ENCODE data around the gene PHF24. TPM values are rescaled to one million over a fixed set of nuclear protein-coding genes. Genes with fewer than 3 reads are reported as not detected.

Gene PHF24
- total RNA-seq, 1 donor from 2014 or later, result 0.11 TPM

- Histone ChIP-seq H3K36me3 (peaks cover 22% of the 10 kb centered on the region), H3K4me3 (peak overlapping the region; percentile 88), H3K4me1 (peaks cover 70% of the 10 kb centered on the region), H3K27ac (replicated peaks) (peak overlapping the region; percentile 96), H3K9me3 (replicated peaks) (no peaks in the 10 kb centered on the region), H3K27me3 (ENCODE audit: low read depth) (no peaks in the 10 kb centered on the region)
- DNase-seq, result no peak
- TF ChIP-seq CTCF (IDR thresholded peaks at IDR 0.05; ENCODE audit: borderline replicate concordance), result no peak
- intact Hi-C loops (cut with micrococcal nuclease), result no loop called here
These were observed 38.3 kb downstream of the PHF24 start for GRCh38 chr9:34996181-34996904.

DNA sequence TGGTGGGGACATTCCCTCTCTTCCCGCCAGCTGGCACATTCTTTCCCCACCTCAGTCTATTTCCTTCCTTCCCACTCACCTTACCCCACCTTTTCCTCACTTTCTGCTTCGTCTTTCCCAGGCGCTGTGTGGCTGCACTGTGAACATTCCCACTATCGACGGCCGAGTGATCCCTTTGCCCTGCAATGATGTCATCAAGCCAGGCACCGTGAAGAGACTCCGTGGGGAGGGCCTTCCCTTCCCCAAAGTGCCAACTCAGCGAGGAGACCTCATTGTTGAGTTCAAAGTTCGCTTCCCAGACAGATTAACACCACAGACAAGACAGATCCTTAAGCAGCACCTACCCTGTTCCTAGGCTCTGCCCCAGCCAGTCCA is 38.8 kb downstream of the PHF24 start:
- H3K27me3 ChIP-seq (ENCODE audit: low read depth), result no peaks in the 10 kb centered on the region
- H3K27ac ChIP-seq (replicated peaks), result peak overlapping the region; percentile 56
- TF ChIP-seq CTCF (IDR thresholded peaks at IDR 0.05; ENCODE audit: borderline replicate concordance), result no peak
- DNase-seq, result no peak
- peaks cover 65% of the 10 kb centered on the region for H3K4me1 ChIP-seq
- no peaks in the 10 kb centered on the region for H3K9me3 ChIP-seq (replicated peaks)
- intact Hi-C loops (cut with micrococcal nuclease), result no loop called here
- no peak overlapping the region for H3K4me3 ChIP-seq
- H3K36me3 ChIP-seq, result peaks cover 22% of the 10 kb centered on the region

GRCh38 chr9:34997379-34997781 is 39.3 kb downstream of the PHF24 start:
- H3K9me3 ChIP-seq (replicated peaks), result no peaks in the 10 kb centered on the region
- DNase-seq, result no peak
- H3K36me3 ChIP-seq, result peaks cover 22% of the 10 kb centered on the region
- TF ChIP-seq CTCF (IDR thresholded peaks at IDR 0.05; ENCODE audit: borderline replicate concordance), result no peak
- H3K27me3 ChIP-seq (ENCODE audit: low read depth), result no peaks in the 10 kb centered on the region
- no peak overlapping the region for H3K4me3 ChIP-seq
- peaks cover 60% of the 10 kb centered on the region for H3K4me1 ChIP-seq
- intact Hi-C loops (cut with micrococcal nuclease), result no loop called here
- peak overlapping the region; percentile 56 for H3K27ac ChIP-seq (replicated peaks)

GRCh38 chr9:34998266-34998665 is 40.2 kb downstream of the PHF24 start:
- Histone ChIP-seq H3K36me3 (peaks cover 22% of the 10 kb centered on the region), H3K27ac (replicated peaks) (peak overlapping the region; percentile 56), H3K27me3 (ENCODE audit: low read depth) (no peaks in the 10 kb centered on the region), H3K4me1 (peaks cover 52% of the 10 kb centered on the region), H3K9me3 (replicated peaks) (no peaks in the 10 kb centered on the region), H3K4me3 (no peak overlapping the region)
- DNase-seq, result no peak
- intact Hi-C loops (cut with micrococcal nuclease), result no loop called here
- no peak for TF ChIP-seq CTCF (IDR thresholded peaks at IDR 0.05; ENCODE audit: borderline replicate concordance)

GRCh38 chr9:34999576-34999975 is 41.5 kb downstream of the PHF24 start:
- no peaks in the 10 kb centered on the region for H3K27me3 ChIP-seq (ENCODE audit: low read depth)
- H3K9me3 ChIP-seq (replicated peaks), result no peaks in the 10 kb centered on the region
- peaks cover 22% of the 10 kb centered on the region for H3K36me3 ChIP-seq
- no peak overlapping the region for H3K4me3 ChIP-seq
- intact Hi-C loops (cut with micrococcal nuclease), result no loop called here
- H3K4me1 ChIP-seq, result peaks cover 38% of the 10 kb centered on the region
- no peak overlapping the region for H3K27ac ChIP-seq (replicated peaks)
- no peak for DNase-seq
- TF ChIP-seq CTCF (IDR thresholded peaks at IDR 0.05; ENCODE audit: borderline replicate concordance), result no peak

All from left ventricle myocardium inferior (tissue), 1 donor.